Measurements from ENCODE around the gene APPBP2. TPM values are rescaled to one million over a fixed set of nuclear protein-coding genes. Genes with fewer than 3 reads are reported as not detected.

APPBP2 gene
- total and polyA plus RNA-seq, 2 of the 8 experiments (the other 6 are each of a cell fraction or from before 2014, with no cell fraction given), result 3.3 to 18.0 TPM

DNA sequence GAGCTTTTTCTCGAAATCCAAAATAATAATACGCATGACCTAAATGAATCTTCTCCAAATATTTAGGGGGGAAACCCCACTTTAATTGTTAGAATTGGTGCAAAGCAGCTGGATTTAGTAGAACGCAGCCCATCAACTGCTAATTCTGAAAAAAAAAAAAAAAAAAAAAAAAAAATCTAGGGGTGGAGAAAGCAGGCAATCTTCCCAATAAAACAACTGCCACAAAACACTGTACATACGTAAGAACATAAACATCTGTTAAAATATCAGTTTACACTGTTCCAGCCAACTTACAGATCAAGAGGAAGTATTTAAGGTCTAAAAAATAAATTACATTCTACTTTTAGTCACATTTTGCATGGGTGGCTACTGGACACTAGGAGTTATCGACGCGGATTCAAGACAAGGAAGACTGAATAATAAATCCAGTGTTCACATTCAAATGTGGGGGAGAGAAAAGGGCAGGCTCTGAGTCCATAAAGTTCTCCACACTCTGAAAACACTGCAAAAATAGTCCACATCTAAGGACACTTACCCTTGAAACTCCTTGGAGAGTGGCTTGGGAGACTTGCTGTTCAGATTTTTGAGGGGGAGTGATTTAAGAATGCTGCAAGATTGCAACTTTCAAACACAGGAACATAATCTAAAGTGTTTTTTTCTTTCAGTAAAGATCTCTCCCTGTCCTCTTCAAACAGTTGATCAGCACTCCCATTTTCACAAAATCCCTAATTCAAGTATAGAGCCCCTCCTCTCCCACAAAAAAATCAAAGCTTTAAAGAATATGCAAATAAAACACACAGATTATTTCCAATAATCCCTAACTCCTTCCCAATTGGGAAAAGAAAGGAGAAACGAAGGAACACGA is 1.3 kb downstream of the APPBP2 start:
- H3K23me2 ChIP-seq (ENCODE audit: low read depth, low read length), result peaks cover 8% of the 10 kb centered on the region
- H2AK5ac ChIP-seq (ENCODE audit: low read depth, low read length), result no peak overlapping the region
- no peaks in the 10 kb centered on the region for H3K27me3 ChIP-seq (replicated peaks in 1 of 4; ENCODE audit: control insufficient read depth in 3 of 4, extremely low read depth in 1 of 4, insufficient read depth in 3 of 4, low read length in 3 of 4)
- H3K36me3 ChIP-seq (ENCODE audit: control insufficient read depth in 2 of 4, insufficient read depth in 4 of 4, low read length in 3 of 4), result peaks cover 0 to 6% (median 0%) of the 10 kb centered on the region in 4 experiments; a peak in 1 of 8 replicates
- H3K4me3 ChIP-seq (ENCODE audit: extremely low read depth in 1 of 4, insufficient read depth in 2 of 4, low read depth in 3 of 4, low read length in 4 of 4), result peak overlapping the region; percentile 90 to 99 (median 97)
- H3K79me2 ChIP-seq (ENCODE audit: control insufficient read depth in 1 of 2, insufficient read depth in 2 of 2, low read length in 2 of 2), result peaks cover 28 to 67% of the 10 kb centered on the region in 2 experiments
- H3K18ac ChIP-seq (ENCODE audit: extremely low read depth, low read length), result 0 out of 2 replicates have a peak overlapping the region, but pooled peaks have one; percentile 93
- peak in 1 of 2 experiments; percentile 17 for DNase-seq (ENCODE audit: low read depth in 1 of 2, low spot score in 2 of 2)
- no peak overlapping the region for H4K5ac ChIP-seq (ENCODE audit: insufficient read length, low read depth, low read length)
- H2BK20ac ChIP-seq (ENCODE audit: low read length), result no peak overlapping the region
- H3K9ac ChIP-seq (replicated peaks in 1 of 4; ENCODE audit: extremely low read depth in 1 of 4, low read depth in 3 of 4, low read length in 3 of 4), result peak overlapping the region; percentile 79 to 94 (median 92); a peak in 6 of 7 replicates
- no peak for FAIRE-seq
- no peak overlapping the region for H3K4ac ChIP-seq (replicated peaks; ENCODE audit: insufficient read length, low read depth, low read length)
- no peak overlapping the region for H4K8ac ChIP-seq (ENCODE audit: extremely low read depth, insufficient read depth, low read length)
- peaks cover 12% of the 10 kb centered on the region for H3K79me1 ChIP-seq (ENCODE audit: low read depth, low read length)
- no peaks in the 10 kb centered on the region for H3K9me3 ChIP-seq (ENCODE audit: insufficient read depth in 2 of 2, low read depth in 1 of 2, low read length in 1 of 2)
- H3K14ac ChIP-seq (ENCODE audit: insufficient read length), result no peak overlapping the region
- H3K4me1 ChIP-seq (replicated peaks in 1 of 4; ENCODE audit: control insufficient read depth in 3 of 4, insufficient read depth in 4 of 4, low read length in 3 of 4), result peaks cover 0 to 4% (median 0%) of the 10 kb centered on the region in 4 experiments; a peak in 2 of 7 replicates
- 57% methylated on average over 9 of the region's 9 CpGs; no CpG with 5 or more reads in 1 of the 2 experiments for WGBS, 2 experiments (ENCODE audit: extremely low coverage in 1 of 2, insufficient coverage in 1 of 2, insufficient read length in 1 of 2, insufficient replicate concordance in 2 of 2, low coverage in 1 of 2, low lambda C conversion rate in 2 of 2, missing lambda C conversion rate in 1 of 2)
- peaks cover 2 to 9% of the 10 kb centered on the region in 2 experiments for H4K20me1 ChIP-seq (replicated peaks in 1 of 2; ENCODE audit: control insufficient read depth in 1 of 2, insufficient read depth in 2 of 2, low read length in 2 of 2)
- H2BK15ac ChIP-seq (ENCODE audit: low read length), result no peak overlapping the region
- no peak overlapping the region for H2BK120ac ChIP-seq (replicated peaks; ENCODE audit: low read depth, low read length)
- H2AFZ ChIP-seq (ENCODE audit: low read length), result no peak overlapping the region
- H2BK12ac ChIP-seq (ENCODE audit: low read depth, low read length), result peak overlapping the region; percentile 76; the same call in 1 of the 2 replicates
- 0 out of 2 replicates have a peak overlapping the region, but pooled peaks have one; percentile 95 for H3K27ac ChIP-seq (ENCODE audit: low read depth, low read length)
- ChIA-PET POLR2A (ENCODE audit: partially characterized antibody) (interaction anchor here (1.0 kb wide), 1 partner anchor 75 kb away, joined by 3 read pairs; the partner anchor contains the start of gene PPM1D), CTCF (ENCODE audit: partially characterized antibody) (interaction anchor here (0.7 to 1.4 kb wide), 3 partner anchors 49 to 363 kb away, joined by 3 to 4 read pairs (median 3); no protein-coding TSS in a partner anchor)
- H2BK5ac ChIP-seq (ENCODE audit: low read depth, low read length), result peak overlapping the region; percentile 96; the same call in 1 of the 2 replicates
- H3K4me2 ChIP-seq (ENCODE audit: insufficient read depth in 1 of 2, low read depth in 2 of 2, low read length in 2 of 2), result peak overlapping the region; percentile 82 to 92
- no peak overlapping the region for H3K56ac ChIP-seq (replicated peaks; ENCODE audit: insufficient read length, low read depth, low read length)
- no peak overlapping the region for H3K23ac ChIP-seq (ENCODE audit: insufficient read length)
- H4K91ac ChIP-seq (replicated peaks; ENCODE audit: insufficient read length, low read length), result no peak overlapping the region
- TF ChIP-seq MAFK (IDR thresholded peaks at IDR 0.05; ENCODE audit: low read depth, low read length), result no peak
- TF ChIP-seq SUZ12 (IDR thresholded peaks at IDR 0.05; ENCODE audit: low read length), result no peak
- no peak for TF ChIP-seq NRF1 (IDR thresholded peaks at IDR 0.05; ENCODE audit: low read depth, low read length)
- no peak for TF ChIP-seq JUND (IDR thresholded peaks at IDR 0.05; ENCODE audit: low read length)
- TF ChIP-seq, protein P1, sequence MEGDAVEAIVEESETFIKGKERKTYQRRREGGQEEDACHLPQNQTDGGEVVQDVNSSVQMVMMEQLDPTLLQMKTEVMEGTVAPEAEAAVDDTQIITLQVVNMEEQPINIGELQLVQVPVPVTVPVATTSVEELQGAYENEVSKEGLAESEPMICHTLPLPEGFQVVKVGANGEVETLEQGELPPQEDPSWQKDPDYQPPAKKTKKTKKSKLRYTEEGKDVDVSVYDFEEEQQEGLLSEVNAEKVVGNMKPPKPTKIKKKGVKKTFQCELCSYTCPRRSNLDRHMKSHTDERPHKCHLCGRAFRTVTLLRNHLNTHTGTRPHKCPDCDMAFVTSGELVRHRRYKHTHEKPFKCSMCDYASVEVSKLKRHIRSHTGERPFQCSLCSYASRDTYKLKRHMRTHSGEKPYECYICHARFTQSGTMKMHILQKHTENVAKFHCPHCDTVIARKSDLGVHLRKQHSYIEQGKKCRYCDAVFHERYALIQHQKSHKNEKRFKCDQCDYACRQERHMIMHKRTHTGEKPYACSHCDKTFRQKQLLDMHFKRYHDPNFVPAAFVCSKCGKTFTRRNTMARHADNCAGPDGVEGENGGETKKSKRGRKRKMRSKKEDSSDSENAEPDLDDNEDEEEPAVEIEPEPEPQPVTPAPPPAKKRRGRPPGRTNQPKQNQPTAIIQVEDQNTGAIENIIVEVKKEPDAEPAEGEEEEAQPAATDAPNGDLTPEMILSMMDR (IDR thresholded peaks at IDR 0.05; ENCODE audit: control extremely low read depth in 1 of 3, insufficient read depth in 1 of 3, low read depth in 1 of 3, low read length in 3 of 3), result no peak
- TF ChIP-seq PHF8 (conservative IDR thresholded peaks at IDR 0.05; ENCODE audit: low read depth, low read length), result no peak
- TF ChIP-seq, protein P2, sequence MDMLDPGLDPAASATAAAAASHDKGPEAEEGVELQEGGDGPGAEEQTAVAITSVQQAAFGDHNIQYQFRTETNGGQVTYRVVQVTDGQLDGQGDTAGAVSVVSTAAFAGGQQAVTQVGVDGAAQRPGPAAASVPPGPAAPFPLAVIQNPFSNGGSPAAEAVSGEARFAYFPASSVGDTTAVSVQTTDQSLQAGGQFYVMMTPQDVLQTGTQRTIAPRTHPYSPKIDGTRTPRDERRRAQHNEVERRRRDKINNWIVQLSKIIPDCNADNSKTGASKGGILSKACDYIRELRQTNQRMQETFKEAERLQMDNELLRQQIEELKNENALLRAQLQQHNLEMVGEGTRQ (IDR thresholded peaks at IDR 0.05; ENCODE audit: low read length), result no peak

Measured in H1 (cell line).